ENCODE results near the gene ASCL2.

Gene ASCL2

DNA sequence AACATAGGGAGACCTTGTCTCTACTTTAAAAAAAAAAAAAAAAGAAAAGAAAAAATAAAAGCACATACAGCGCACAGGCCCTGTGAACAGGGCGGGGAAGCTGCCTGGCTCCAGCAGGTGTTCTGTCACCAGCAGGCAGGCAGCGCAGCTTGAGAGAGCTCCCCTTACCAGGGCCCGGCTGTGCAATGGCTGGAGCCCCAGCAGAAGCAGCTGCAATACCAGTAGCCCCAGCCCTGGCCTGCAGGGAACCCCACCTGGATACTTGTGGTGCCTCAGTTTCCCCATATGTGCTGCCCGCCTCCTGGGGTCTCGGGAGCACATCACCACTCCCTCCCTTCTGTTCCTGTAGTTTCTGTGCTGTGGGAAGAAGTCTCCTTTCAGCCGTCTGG is 43.7 kb upstream of the ASCL2 start:
- Histone ChIP-seq H3K9me3 (ENCODE audit: control insufficient read depth, insufficient read depth, low read length) (no peaks in the 10 kb centered on the region), H3K27me3 (ENCODE audit: control insufficient read depth, low read length) (no peaks in the 10 kb centered on the region), H3K4me1 (ENCODE audit: control insufficient read depth, low read length) (no peaks in the 10 kb centered on the region), H3K4me2 (ENCODE audit: low read length) (no peak overlapping the region), H3K9me2 (replicated peaks; ENCODE audit: control insufficient read depth, low read length) (no peaks in the 10 kb centered on the region), H4K20me1 (ENCODE audit: control insufficient read depth, insufficient read depth, low read depth, low read length) (no peaks in the 10 kb centered on the region), H3K4me3 (ENCODE audit: low read length) (no peak overlapping the region), H3F3A (ENCODE audit: control insufficient read depth, insufficient read depth) (no peaks in the 10 kb centered on the region), H3K27ac (ENCODE audit: low read depth, low read length) (no peak overlapping the region), H3K79me2 (ENCODE audit: control insufficient read depth, low read length) (no peaks in the 10 kb centered on the region), H3K36me3 (ENCODE audit: control insufficient read depth, low read length) (no peaks in the 10 kb centered on the region)
- TF ChIP-seq, protein P1, sequence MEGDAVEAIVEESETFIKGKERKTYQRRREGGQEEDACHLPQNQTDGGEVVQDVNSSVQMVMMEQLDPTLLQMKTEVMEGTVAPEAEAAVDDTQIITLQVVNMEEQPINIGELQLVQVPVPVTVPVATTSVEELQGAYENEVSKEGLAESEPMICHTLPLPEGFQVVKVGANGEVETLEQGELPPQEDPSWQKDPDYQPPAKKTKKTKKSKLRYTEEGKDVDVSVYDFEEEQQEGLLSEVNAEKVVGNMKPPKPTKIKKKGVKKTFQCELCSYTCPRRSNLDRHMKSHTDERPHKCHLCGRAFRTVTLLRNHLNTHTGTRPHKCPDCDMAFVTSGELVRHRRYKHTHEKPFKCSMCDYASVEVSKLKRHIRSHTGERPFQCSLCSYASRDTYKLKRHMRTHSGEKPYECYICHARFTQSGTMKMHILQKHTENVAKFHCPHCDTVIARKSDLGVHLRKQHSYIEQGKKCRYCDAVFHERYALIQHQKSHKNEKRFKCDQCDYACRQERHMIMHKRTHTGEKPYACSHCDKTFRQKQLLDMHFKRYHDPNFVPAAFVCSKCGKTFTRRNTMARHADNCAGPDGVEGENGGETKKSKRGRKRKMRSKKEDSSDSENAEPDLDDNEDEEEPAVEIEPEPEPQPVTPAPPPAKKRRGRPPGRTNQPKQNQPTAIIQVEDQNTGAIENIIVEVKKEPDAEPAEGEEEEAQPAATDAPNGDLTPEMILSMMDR (IDR thresholded peaks at IDR 0.05; ENCODE audit: low read depth, low read length, poor library complexity, severe bottlenecking), result no peak
- TF ChIP-seq EZH2phosphoT487 (IDR thresholded peaks at IDR 0.05; ENCODE audit: borderline replicate concordance, low read length), result no peak

DNA sequence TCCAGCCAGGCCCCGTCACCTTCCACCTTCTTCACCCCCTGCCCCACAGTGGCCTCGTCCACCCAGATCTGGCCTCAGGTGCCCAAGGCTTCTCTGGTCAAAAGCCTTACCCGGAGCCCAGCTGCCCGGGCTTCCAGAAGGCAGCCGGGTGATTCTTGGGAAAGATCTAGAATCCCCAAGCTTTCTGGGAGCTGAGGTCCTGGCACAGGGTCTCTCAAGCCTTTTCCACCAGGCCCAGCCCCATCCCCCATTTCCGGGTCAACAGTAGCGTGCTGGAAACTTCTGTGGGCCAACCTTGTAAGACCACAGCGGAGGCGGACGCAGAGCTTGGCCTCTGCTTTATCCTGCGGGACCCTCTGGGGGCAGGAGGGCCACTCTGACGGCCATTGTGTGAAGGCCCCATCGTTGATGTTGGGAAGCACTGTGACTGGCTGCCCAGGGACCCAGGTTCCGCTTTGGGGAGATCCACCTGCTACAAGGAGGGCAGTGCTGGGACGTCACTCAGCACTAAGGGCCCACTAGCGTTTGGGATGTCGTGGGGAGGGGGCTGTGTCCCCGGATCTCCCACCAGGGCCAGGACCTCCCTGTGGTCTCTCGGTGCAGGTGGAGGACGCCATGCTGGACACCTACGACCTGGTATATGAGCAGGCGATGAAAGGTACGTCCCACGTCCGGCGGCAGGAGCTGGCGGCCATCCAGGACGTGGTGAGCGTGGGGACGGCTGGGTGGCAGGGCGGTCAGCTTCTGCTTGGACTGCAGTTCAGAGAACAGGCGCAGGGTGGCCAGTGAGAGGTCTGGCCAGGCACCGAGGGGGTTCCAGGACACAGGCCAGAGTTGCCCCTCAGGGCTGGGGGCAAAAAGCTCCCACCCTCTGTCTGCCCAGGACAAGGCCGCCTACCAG is 42.9 kb upstream of the ASCL2 start:
- no peaks in the 10 kb centered on the region for H3K9me3 ChIP-seq (ENCODE audit: control insufficient read depth, insufficient read depth, low read length)
- no peaks in the 10 kb centered on the region for H3K36me3 ChIP-seq (ENCODE audit: control insufficient read depth, low read length)
- H3F3A ChIP-seq (ENCODE audit: control insufficient read depth, insufficient read depth), result no peaks in the 10 kb centered on the region
- H4K20me1 ChIP-seq (ENCODE audit: control insufficient read depth, insufficient read depth, low read depth, low read length), result no peaks in the 10 kb centered on the region
- H3K79me2 ChIP-seq (ENCODE audit: control insufficient read depth, low read length), result no peaks in the 10 kb centered on the region
- no peaks in the 10 kb centered on the region for H3K27me3 ChIP-seq (ENCODE audit: control insufficient read depth, low read length)
- no peak for TF ChIP-seq EZH2phosphoT487 (IDR thresholded peaks at IDR 0.05; ENCODE audit: borderline replicate concordance, low read length)
- TF ChIP-seq, protein P1 (IDR thresholded peaks at IDR 0.05; ENCODE audit: low read depth, low read length, poor library complexity, severe bottlenecking), result no peak
- no peaks in the 10 kb centered on the region for H3K9me2 ChIP-seq (replicated peaks; ENCODE audit: control insufficient read depth, low read length)
- no peak overlapping the region for H3K4me3 ChIP-seq (ENCODE audit: low read length)
- H3K4me1 ChIP-seq (ENCODE audit: control insufficient read depth, low read length), result no peaks in the 10 kb centered on the region
- H3K27ac ChIP-seq (ENCODE audit: low read depth, low read length), result no peak overlapping the region
- no peak overlapping the region for H3K4me2 ChIP-seq (ENCODE audit: low read length)

DNA sequence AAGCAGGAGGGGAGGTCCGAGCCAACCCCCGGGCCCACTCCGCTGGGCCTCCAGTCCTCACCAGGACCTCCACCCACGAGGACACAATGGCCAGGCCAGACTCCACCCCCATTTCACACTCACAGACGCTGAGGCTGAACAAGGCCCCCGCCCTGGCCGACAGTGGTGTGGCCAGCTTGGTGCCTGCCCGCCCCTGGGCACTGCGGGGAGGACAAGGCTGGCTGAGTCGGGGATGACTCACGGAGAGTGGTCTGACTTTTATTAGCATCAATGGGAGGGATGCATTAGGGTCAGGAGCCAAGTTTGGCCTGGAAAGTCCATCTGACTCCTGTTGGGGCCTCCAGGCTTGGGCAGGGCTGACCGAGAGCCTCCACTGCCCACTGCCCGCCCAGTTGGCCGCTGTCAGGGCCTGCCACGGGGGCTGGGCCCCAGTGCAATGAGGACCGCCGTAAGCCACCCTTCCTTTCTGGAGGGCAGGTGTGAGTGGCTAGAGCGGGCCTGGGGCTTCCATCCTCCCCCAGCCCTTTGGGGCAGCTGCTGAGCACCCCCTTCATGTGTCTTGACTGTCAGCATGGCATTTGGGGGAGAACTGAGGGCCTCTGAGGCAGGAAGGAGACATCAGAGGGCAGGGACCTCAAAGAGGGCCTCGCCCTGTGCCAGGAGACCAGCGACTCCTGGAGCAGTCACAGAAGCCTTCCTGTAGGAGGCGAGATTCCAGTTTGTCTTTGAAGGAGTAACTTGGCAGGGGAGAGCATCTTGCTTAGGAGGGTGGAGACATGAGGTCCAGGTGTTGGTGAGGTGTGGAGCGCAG is 42.0 kb upstream of the ASCL2 start:
- no peak for TF ChIP-seq EZH2phosphoT487 (IDR thresholded peaks at IDR 0.05; ENCODE audit: borderline replicate concordance, low read length)
- TF ChIP-seq, protein P1 (IDR thresholded peaks at IDR 0.05; ENCODE audit: low read depth, low read length, poor library complexity, severe bottlenecking), result no peak
- Histone ChIP-seq H3K9me2 (replicated peaks; ENCODE audit: control insufficient read depth, low read length) (no peaks in the 10 kb centered on the region), H3K4me3 (ENCODE audit: low read length) (no peak overlapping the region), H3K27me3 (ENCODE audit: control insufficient read depth, low read length) (no peaks in the 10 kb centered on the region), H3K27ac (ENCODE audit: low read depth, low read length) (no peak overlapping the region), H4K20me1 (ENCODE audit: control insufficient read depth, insufficient read depth, low read depth, low read length) (no peaks in the 10 kb centered on the region), H3K4me1 (ENCODE audit: control insufficient read depth, low read length) (peaks cover 4% of the 10 kb centered on the region), H3F3A (ENCODE audit: control insufficient read depth, insufficient read depth) (no peaks in the 10 kb centered on the region), H3K9me3 (ENCODE audit: control insufficient read depth, insufficient read depth, low read length) (no peaks in the 10 kb centered on the region), H3K4me2 (ENCODE audit: low read length) (no peak overlapping the region), H3K36me3 (ENCODE audit: control insufficient read depth, low read length) (no peaks in the 10 kb centered on the region), H3K79me2 (ENCODE audit: control insufficient read depth, low read length) (no peaks in the 10 kb centered on the region)
